GM12891 (cell line): ENCODE measurements around the gene GYS1.

Experiments used
- POLR2A ChIP-seq: IDR thresholded peaks from 2 replicates; pipeline ENCODE4 v1.6.1; 2011; ENCODE audit warnings: low read depth, low read length, control low read depth
- POLR2AphosphoS5 ChIP-seq: IDR thresholded peaks from 2 replicates; pipeline ENCODE4 v1.6.1; 2011; ENCODE audit warnings: low read depth, low read length, control low read depth
- POU2F2 ChIP-seq: IDR thresholded peaks from 2 replicates; pipeline ENCODE4 v1.6.1; 2011; ENCODE audit warnings: low read depth, mild to moderate bottlenecking, control low read depth, low read length, moderate library complexity
- SPI1 ChIP-seq: IDR thresholded peaks from 2 replicates; pipeline ENCODE4 v1.6.1; 2011; ENCODE audit warnings: low read depth, low read length, control low read depth
- TAF1 ChIP-seq: IDR thresholded peaks from 2 replicates; pipeline ENCODE4 v1.6.1; 2011; ENCODE audit warnings: low read depth, low read length, control low read depth

DNA sequence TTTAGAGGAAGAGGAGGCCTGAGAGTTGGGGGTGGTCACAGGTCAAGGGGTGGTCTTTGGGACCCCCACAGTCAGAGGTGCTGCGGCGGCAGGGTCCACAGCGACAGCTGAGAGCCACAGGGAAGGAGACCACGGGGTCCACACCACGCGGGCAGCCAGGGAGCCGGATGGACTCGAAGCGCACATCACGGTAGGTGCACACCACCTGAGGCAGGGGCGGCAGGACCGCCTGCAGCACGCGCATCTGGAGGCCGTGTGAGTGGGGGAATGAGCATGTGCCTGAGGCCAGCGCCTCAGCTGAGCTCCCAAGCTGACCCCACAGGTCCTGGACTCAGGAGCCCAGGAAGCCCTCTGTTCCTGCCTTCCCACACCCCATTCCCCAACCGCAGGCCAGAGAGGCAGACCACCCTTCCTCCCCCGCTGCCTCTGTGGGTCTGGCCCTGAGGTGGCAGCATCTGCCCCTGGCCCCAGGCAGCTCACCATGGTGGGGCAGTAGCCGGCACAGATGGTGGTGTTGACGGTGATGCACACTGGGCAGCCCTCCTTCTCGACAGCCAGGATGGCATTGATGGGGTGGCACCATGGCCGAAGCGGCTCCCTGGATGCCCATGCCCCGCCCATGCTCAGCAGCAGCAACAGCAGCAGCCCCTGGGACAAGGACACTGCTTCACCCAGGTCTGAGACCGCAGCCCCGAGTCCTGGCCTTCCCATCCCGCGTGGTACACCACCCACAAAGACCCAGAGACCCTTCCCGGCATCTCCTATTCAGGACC is 23.1 kb upstream of the GYS1 start:
- TF ChIP-seq POLR2A (no peak), POU2F2 (no peak), POLR2AphosphoS5 (no peak), TAF1 (no peak), SPI1 (no peak)
